HepG2 (cell line): ENCODE data around the gene TFDP1. TPM values are rescaled to one million over a fixed set of nuclear protein-coding genes. Genes with fewer than 3 reads are reported as not detected.

Experiments used
- ATAC-seq: fragments of 200-7000 bp; cut with Tn5 transposase; 3 replicates; pipeline ENCODE4 v1.9.1; 2020; ENCODE audit warnings: mild to moderate bottlenecking, moderate library complexity
- BruUV-seq: library from RNA; stranded (reverse); fragments of 400-500 nt; replicated peaks from 2 replicates; lab custom pipeline; 2021; lab: Mats Ljungman, UMichigan
- CTCF ChIA-PET: fragments of 300-600 bp; formaldehyde crosslinking; extraction: SDS; loops from one replicate; lab custom pipeline; 2021; ENCODE audit warnings: low total read pairs, inconsistent platforms, low intra/inter-chr PET ratio; lab: Yijun Ruan, JAX
- POLR2A ChIA-PET: fragments of 350-600 bp; sonication (Branson Sonifier 250); formaldehyde crosslinking; loops from one replicate; lab custom pipeline; 2020; ENCODE audit warnings: antibody characterized with exemption, inconsistent platforms; lab: Yijun Ruan, JAX
- DNase-seq: peaks from one replicate; pipeline ENCODE4 v3.0.0-alpha.2; 2015; ENCODE audit warnings: low spot score
- FAIRE-seq: peaks from 3 replicates; lab custom pipeline; 2011; peaks lifted over from hg19 to GRCh38; lab: Jason Lieb, UNC
- H2AFZ ChIP-seq: one replicate; pipeline ENCODE4 v1.6.1; 2011; ENCODE audit warnings: low read length, inconsistent platforms
- H3K27ac ChIP-seq: fragments of 300-600 bp; 3 replicates; pipeline ENCODE4 v1.8.0; 2011; ENCODE audit warnings: mixed run types, mild to moderate bottlenecking, mixed read lengths, low read length, inconsistent platforms; ENCODE audit not compliant: insufficient read depth; ENCODE audit errors: extremely low read length
- H3K27me3 ChIP-seq, 2 experiments: fragments of 200-600 bp in 1 of 2; 2 replicates in 1 of 2; 3 replicates in 1 of 2; pipeline versions ENCODE4 v1.6.0 to v1.8.0; 2011; ENCODE audit warnings: low read length in 2 of 2, mild to moderate bottlenecking in 2 of 2, moderate library complexity in 2 of 2, inconsistent platforms in 1 of 2; ENCODE audit not compliant: insufficient read depth in 2 of 2, control insufficient read depth in 1 of 2
- H3K36me3 ChIP-seq, 2 experiments: fragments of 200-600 bp in 1 of 2; replicated peaks in 1 of 2; 2 replicates in 1 of 2; 3 replicates in 1 of 2; pipeline versions ENCODE4 v1.5.1 to v1.8.0; 2011; ENCODE audit warnings: low read length in 2 of 2, inconsistent platforms in 1 of 2; ENCODE audit not compliant: insufficient read depth in 2 of 2, control insufficient read depth in 1 of 2
- H3K4me1 ChIP-seq: 2 replicates; pipeline ENCODE4 v1.5.1; 2012; ENCODE audit warnings: low read length, inconsistent platforms; ENCODE audit not compliant: insufficient read depth
- H3K4me2 ChIP-seq: 2 replicates; pipeline ENCODE4 v1.6.0; 2011; ENCODE audit warnings: low read depth, low read length, inconsistent platforms
- H3K4me3 ChIP-seq, 3 experiments: fragments of 200-600 bp in 1 of 3; sonication (generic), shearing (Covaris generic) in 1 of 3; replicated peaks in 1 of 3; 2 replicates each; pipeline ENCODE4 v1.5.1; 2011 to 2016; ENCODE audit warnings: low read length in 3 of 3, inconsistent platforms in 2 of 3, low read depth in 2 of 3, mild to moderate bottlenecking in 2 of 3, control low read depth in 1 of 3, mixed read lengths in 1 of 3; ENCODE audit not compliant: insufficient read depth in 1 of 3
- H3K79me2 ChIP-seq: one replicate; pipeline ENCODE4 v1.6.1; 2011; ENCODE audit warnings: low read length, inconsistent platforms; ENCODE audit not compliant: insufficient read depth
- H3K9ac ChIP-seq: 2 replicates; pipeline ENCODE4 v1.6.0; 2011; ENCODE audit warnings: mild to moderate bottlenecking, low read depth, low read length, inconsistent platforms; ENCODE audit not compliant: insufficient read depth
- H3K9me3 ChIP-seq: 2 replicates; pipeline ENCODE4 v1.5.1; 2012; ENCODE audit warnings: mild to moderate bottlenecking, low read length
- H4K20me1 ChIP-seq: 2 replicates; pipeline ENCODE4 v1.6.0; 2011; ENCODE audit warnings: inconsistent platforms, mild to moderate bottlenecking, low read length, moderate library complexity; ENCODE audit not compliant: insufficient read depth
- HCFC1 ChIP-seq: fragments of 150-350 bp; IDR thresholded peaks from 2 replicates; pipeline ENCODE4 v1.6.1; 2014; ENCODE audit warnings: low read depth, low read length
- HMGXB4 ChIP-seq, 2 experiments: sonication (generic) in 1 of 2; formaldehyde crosslinking in 1 of 2; IDR thresholded peaks; 2 replicates each; pipeline versions ENCODE4 v1.4.0 to v1.6.1; 2018 to 2020; ENCODE audit warnings: missing genetic modification reagents in 2 of 2, borderline replicate concordance in 1 of 2, low read depth in 1 of 2, mild to moderate bottlenecking in 1 of 2, missing biosample characterization in 1 of 2
- KLF9 ChIP-seq: IDR thresholded peaks from 2 replicates; pipeline ENCODE4 v1.6.1; 2016; ENCODE audit warnings: low read depth
- MTERF4 ChIP-seq: sonication (generic); formaldehyde crosslinking; IDR thresholded peaks from 2 replicates; pipeline ENCODE4 v1.8.0; 2023; ENCODE audit warnings: mild to moderate bottlenecking, missing genetic modification reagents
- NR2F1 ChIP-seq, 2 experiments: fragments of 450-650 bp in 1 of 2; formaldehyde crosslinking in 1 of 2; IDR thresholded peaks; 2 replicates each; pipeline versions ENCODE4 v1.5.0 to v1.6.1; 2016 to 2020; ENCODE audit warnings: mild to moderate bottlenecking in 1 of 2, missing compliant biosample characterization in 1 of 2, missing genetic modification reagents in 1 of 2, moderate library complexity in 1 of 2
- REST ChIP-seq, 2 experiments: IDR thresholded peaks; 2 replicates each; pipeline ENCODE4 v1.6.1; 2011 to 2012; ENCODE audit warnings: low read length in 2 of 2, borderline replicate concordance in 1 of 2, low read depth in 1 of 2, mild to moderate bottlenecking in 1 of 2, moderate library complexity in 1 of 2
- SPEN ChIP-seq: sonication (generic); formaldehyde crosslinking; IDR thresholded peaks from 2 replicates; pipeline ENCODE4 v1.5.1; 2020; ENCODE audit warnings: low read depth, mild to moderate bottlenecking, missing genetic modification reagents
- ZNF556 ChIP-seq: sonication (generic); formaldehyde crosslinking; IDR thresholded peaks from 2 replicates; pipeline ENCODE4 v1.4.0; 2020; ENCODE audit warnings: mild to moderate bottlenecking, missing genetic modification reagents, borderline replicate concordance
- ZNF570 ChIP-seq: sonication (generic); formaldehyde crosslinking; IDR thresholded peaks from 2 replicates; pipeline ENCODE4 v1.4.0; 2020; ENCODE audit warnings: mild to moderate bottlenecking, missing genetic modification reagents, borderline replicate concordance
- WGBS: methylation state at CpG from one replicate; pipeline ENCODE4 v1.1.6; 2017; ENCODE audit warnings: low lambda C conversion rate; 5-methylcytosine and 5-hydroxymethylcytosine counted together
- in situ Hi-C: cut with HindIII; loops from 2 replicates; pipeline ENCODE4 v1.10.0; 2017; ENCODE audit warnings: low pct_unique_long_range_greater_than_20kb; ENCODE audit not compliant: extremely low pct_ligation_motif_present
- intact Hi-C: fragments of 100-400 bp; cut with micrococcal nuclease; formaldehyde crosslinking; loops from one replicate; pipeline ENCODE4 v1.10.0; 2022; ENCODE audit not compliant: unreplicated experiment
- polyA plus RNA-seq, 8 experiments: library from polyadenylated mRNA; depleted of rRNA in 3 of 8; stranded (reverse) in 7 of 8; unstranded in 1 of 8; fragments of >200 nt; fragmentation: Illumina TruSeq in 4 of 8; extraction: Trizol in 4 of 8; gene quantifications; 2 replicates each; pipeline versions ENCODE4 v1.2.1 to v1.2.3, GENCODE V29; 2011 to 2016; ENCODE audit warnings: low read depth in 4 of 8, missing spikeins in 1 of 8, mixed read lengths in 1 of 8; ENCODE audit not compliant: insufficient read depth in 1 of 8
- total RNA-seq, 5 experiments: library from RNA; depleted of rRNA; stranded (reverse); fragments of >200 nt; fragmentation: Illumina TruSeq; extraction: Trizol; gene quantifications; 2 replicates each; pipeline ENCODE4 v1.2.3, GENCODE V29; 2016; ENCODE audit warnings: low read depth in 1 of 5

Gene TFDP1
- total and polyA plus RNA-seq, 2 of the 13 experiments (the other 11 are each of a cell fraction or from before 2014, with no cell fraction given): 38.0 to 84.2 TPM

- TF ChIP-seq SPEN (CRISPR knock-in tag) (no peak), MTERF4 (CRISPR knock-in tag) (no peak), NR2F1 (CRISPR knock-in tag; IDR thresholded peaks at IDR 0.05) (no peak), HCFC1 (no peak), HMGXB4 (CRISPR knock-in tag; IDR thresholded peaks at IDR 0.05; ENCODE audit: borderline replicate concordance in 1 of 2, low read depth in 1 of 2) (no peak), ZNF556 (CRISPR knock-in tag) (no peak)
These were observed 46.3 kb downstream of the TFDP1 start (continued) for GRCh38 chr13:113630804-113631203.

- H3K4me2 ChIP-seq: no peak overlapping the region
- 98% methylated on average over 41 of the region's 42 CpGs for WGBS
- no peak overlapping the region for H3K4me3 ChIP-seq
- no TSS peak for BruUV-seq
- DNase-seq: no peak
- H3K36me3 ChIP-seq: peaks cover 33 to 82% of the 10 kb centered on the region in 2 experiments
- intact Hi-C loops: no loop called here
- no peaks in the 10 kb centered on the region for H3K9me3 ChIP-seq
- POLR2A ChIA-PET: no interaction called here
- no peak overlapping the region for H2AFZ ChIP-seq
- no peak overlapping the region for H3K27ac ChIP-seq
- no peaks in the 10 kb centered on the region for H3K4me1 ChIP-seq
- in situ Hi-C loops: no loop called here
- H4K20me1 ChIP-seq: 0 out of 2 replicates have a peak, but pooled peaks cover 3% of the 10 kb centered on the region
- FAIRE-seq: no peak
- no peak overlapping the region for H3K9ac ChIP-seq
- ATAC-seq: no peak
- H3K79me2 ChIP-seq: peaks cover 7% of the 10 kb centered on the region
- TF ChIP-seq ZNF570 (CRISPR knock-in tag) (no peak), REST (IDR thresholded peaks at IDR 0.05; ENCODE audit: borderline replicate concordance in 1 of 2, low read depth in 1 of 2, low read length in 2 of 2) (no peak), KLF9 (CRISPR knock-in tag) (no peak)
- CTCF ChIA-PET: no interaction called here
- no peaks in the 10 kb centered on the region for H3K27me3 ChIP-seq
These were observed 47.0 kb downstream of the TFDP1 start for GRCh38 chr13:113631341-113632095.
